HFFc6 (cell line): ENCODE data around the gene DDX31. TPM values are rescaled to one million over a fixed set of nuclear protein-coding genes. Genes with fewer than 3 reads are reported as not detected.

Experiments used
- DNase-seq: peaks from one replicate; pipeline ENCODE4 v3.0.0-alpha.2; 2018
- H3K27ac Mint-ChIP-seq: 2 replicates; pipeline ENCODE4 v1.8.0; 2020; ENCODE audit warnings: mild to moderate bottlenecking, mixed read lengths
- H3K27me3 Mint-ChIP-seq: 2 replicates; pipeline ENCODE4 v1.8.0; 2021; ENCODE audit warnings: mild to moderate bottlenecking, moderate library complexity, mixed read lengths; ENCODE audit not compliant: insufficient read depth
- H3K36me3 Mint-ChIP-seq: 2 replicates; pipeline ENCODE4 v1.8.0; 2021; ENCODE audit warnings: low read depth, mixed read lengths
- H3K4me1 Mint-ChIP-seq: 2 replicates; pipeline ENCODE4 v1.8.0; 2020; ENCODE audit warnings: low read depth, mixed read lengths
- H3K4me3 Mint-ChIP-seq: 2 replicates; pipeline ENCODE4 v1.8.0; 2020; ENCODE audit warnings: mild to moderate bottlenecking, moderate library complexity, mixed read lengths
- H3K9me3 Mint-ChIP-seq: 2 replicates; pipeline ENCODE4 v1.8.0; 2020; ENCODE audit warnings: mild to moderate bottlenecking, mixed read lengths
- total RNA-seq, 6 experiments: library from RNA; stranded (reverse); fragmentation: NEBNext Ultra II Directional; extraction: Animal tissue kit (Norgen Biotek cat#: 25700); gene quantifications; 2 replicates in 1 of 6; 3 replicates in 5 of 6; pipeline ENCODE4 v1.2.3, GENCODE V29; 2021
- TF ChIP-seq, protein P1 (sequence below): fragments of 200-600 bp; sonication (generic); IDR thresholded peaks from 2 replicates; pipeline ENCODE4 v1.5.0; 2021; ENCODE audit warnings: antibody characterized with exemption, mild to moderate bottlenecking

The DDX31 gene
- total RNA-seq, 6 experiments from 2014 or later = 9.6 to 16.2 (median 14.9) TPM

DNA sequence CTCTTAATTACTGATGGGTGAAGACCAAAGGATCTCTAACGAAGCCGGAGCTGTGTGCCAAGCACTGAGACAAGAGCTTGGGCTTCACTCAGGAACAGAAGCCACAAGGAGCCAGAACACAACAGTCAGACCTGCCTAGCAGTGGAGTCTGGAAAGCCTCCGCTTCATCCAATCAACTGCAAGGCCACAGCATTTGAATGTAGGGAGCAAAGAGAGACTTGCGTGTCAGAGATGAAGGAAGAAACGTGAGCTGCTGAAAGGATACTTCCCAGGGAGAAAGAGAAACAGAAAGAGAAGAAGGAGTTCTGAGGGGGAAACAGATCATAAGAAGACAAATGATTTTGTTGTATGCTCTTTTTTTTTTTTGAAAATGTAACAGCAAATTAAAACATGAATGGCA lies 43.5 kb downstream of the DDX31 start:
- Mint-ChIP-seq H3K4me3 (no peak overlapping the region), H3K36me3 (peaks cover 58% of the 10 kb centered on the region)
- TF ChIP-seq, protein P1, sequence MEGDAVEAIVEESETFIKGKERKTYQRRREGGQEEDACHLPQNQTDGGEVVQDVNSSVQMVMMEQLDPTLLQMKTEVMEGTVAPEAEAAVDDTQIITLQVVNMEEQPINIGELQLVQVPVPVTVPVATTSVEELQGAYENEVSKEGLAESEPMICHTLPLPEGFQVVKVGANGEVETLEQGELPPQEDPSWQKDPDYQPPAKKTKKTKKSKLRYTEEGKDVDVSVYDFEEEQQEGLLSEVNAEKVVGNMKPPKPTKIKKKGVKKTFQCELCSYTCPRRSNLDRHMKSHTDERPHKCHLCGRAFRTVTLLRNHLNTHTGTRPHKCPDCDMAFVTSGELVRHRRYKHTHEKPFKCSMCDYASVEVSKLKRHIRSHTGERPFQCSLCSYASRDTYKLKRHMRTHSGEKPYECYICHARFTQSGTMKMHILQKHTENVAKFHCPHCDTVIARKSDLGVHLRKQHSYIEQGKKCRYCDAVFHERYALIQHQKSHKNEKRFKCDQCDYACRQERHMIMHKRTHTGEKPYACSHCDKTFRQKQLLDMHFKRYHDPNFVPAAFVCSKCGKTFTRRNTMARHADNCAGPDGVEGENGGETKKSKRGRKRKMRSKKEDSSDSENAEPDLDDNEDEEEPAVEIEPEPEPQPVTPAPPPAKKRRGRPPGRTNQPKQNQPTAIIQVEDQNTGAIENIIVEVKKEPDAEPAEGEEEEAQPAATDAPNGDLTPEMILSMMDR = no peak

DNA sequence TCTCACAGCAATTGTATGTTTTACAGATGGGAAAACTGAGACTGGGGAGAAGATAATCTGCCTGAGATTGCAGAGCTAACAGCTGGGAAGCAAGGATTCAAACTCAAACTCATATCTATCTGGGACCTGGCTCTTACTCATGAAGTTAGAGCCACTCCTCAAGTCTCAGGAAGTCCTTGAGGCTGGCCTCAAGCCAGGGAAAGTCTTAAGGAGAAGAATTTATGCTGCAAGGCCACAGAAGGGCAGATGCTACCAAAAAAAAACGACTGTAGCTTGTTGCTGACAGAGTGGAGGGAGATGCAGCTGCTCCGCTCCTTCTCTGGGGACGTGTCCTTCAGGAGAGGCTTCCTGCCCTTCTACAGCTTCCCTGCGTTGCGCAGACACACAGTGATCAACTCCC lies 47.6 kb downstream of the DDX31 start:
- Mint-ChIP-seq H3K36me3 (peaks cover 46% of the 10 kb centered on the region), H3K27ac (no peak overlapping the region), H3K9me3 (no peaks in the 10 kb centered on the region), H3K4me1 (peaks cover 10% of the 10 kb centered on the region; the same call in 1 of the 2 replicates), H3K27me3 (peaks cover 3% of the 10 kb centered on the region), H3K4me3 (no peak overlapping the region)
- TF ChIP-seq, protein P1 = no peak
- peak; percentile 19 for DNase-seq

More for the DNA sequence above, 43.5 kb downstream of the DDX31 start:
- H3K27me3 Mint-ChIP-seq = peaks cover 1% of the 10 kb centered on the region; the same call in 1 of the 2 replicates
- H3K4me1 Mint-ChIP-seq = peaks cover 18% of the 10 kb centered on the region
- no peak for DNase-seq
- H3K27ac Mint-ChIP-seq = no peak overlapping the region; the same call in 1 of the 2 replicates
- no peaks in the 10 kb centered on the region for H3K9me3 Mint-ChIP-seq

DNA sequence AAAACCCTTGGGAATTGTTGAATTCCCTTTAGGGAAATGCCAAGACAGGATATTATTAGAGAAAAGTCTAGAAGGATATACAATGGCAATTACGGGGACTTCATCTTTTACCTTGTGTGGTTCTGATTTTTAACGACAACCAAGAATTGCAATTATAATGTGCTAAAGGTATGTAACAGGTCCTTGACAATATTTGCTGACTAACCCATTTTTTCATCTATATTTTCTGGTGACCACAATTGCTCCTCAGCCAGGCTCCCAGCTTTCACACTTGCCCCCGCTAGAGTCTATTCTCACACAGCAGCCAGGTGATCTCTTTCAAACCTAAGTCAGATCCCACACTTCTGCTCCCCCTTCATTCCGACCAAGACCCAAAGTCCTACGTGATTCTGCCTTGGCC lies 53.1 kb downstream of the DDX31 start:
- H3K4me1 Mint-ChIP-seq = peaks cover under 1% of the 10 kb centered on the region; the same call in 1 of the 2 replicates
- TF ChIP-seq, protein P1 = no peak
- peaks cover 6% of the 10 kb centered on the region for H3K27me3 Mint-ChIP-seq
- no peaks in the 10 kb centered on the region for H3K9me3 Mint-ChIP-seq
- no peak for DNase-seq
- no peak overlapping the region for H3K4me3 Mint-ChIP-seq
- peaks cover 53% of the 10 kb centered on the region for H3K36me3 Mint-ChIP-seq
- H3K27ac Mint-ChIP-seq = no peak overlapping the region

DNA sequence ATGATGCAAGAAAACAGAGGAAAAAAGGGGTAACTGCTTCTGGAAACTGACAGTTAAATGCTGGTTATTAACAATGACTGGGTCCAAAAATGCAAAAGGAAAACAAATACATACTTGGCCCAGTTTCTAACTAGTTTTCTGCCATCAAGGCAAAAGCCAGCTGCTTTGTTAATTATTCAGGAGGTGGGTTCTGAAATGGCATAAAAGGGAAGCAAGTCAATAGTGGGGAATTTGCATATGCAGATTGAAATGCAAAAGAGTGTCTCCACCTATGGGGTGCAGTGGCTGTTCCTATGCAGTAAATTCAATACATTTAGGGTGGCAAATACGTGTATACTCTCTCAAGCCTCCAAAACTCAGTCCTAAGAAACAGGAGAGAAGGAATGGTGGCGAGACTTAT lies 54.0 kb downstream of the DDX31 start:
- TF ChIP-seq, protein P1 = no peak
- H3K4me1 Mint-ChIP-seq = peaks cover 2% of the 10 kb centered on the region
- H3K36me3 Mint-ChIP-seq = peaks cover 61% of the 10 kb centered on the region
- no peaks in the 10 kb centered on the region for H3K9me3 Mint-ChIP-seq
- no peak overlapping the region for H3K27ac Mint-ChIP-seq
- H3K4me3 Mint-ChIP-seq = no peak overlapping the region
- DNase-seq = no peak
- H3K27me3 Mint-ChIP-seq = peaks cover 6% of the 10 kb centered on the region

DNA sequence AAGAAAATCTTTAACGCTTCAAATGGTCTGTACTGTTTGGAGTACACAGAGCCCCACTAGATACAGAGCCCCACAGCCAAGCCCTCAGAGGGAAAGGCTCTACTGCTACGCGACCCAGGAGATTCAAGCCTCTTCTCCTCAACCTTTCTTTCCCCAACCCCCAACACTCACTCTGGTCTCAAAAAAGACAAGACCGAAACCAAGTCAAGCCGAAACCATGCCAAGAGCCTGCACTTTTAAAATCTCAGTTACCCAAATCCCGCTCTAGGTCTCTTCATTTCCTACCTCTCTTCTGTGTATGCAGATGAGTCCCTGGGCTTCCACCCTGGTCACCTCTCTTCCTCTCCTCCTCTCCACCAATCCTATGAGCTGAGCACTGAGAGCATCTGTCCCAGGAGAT lies 55.5 kb downstream of the DDX31 start:
- no peaks in the 10 kb centered on the region for H3K9me3 Mint-ChIP-seq
- no peak for DNase-seq
- peaks cover 6% of the 10 kb centered on the region for H3K27me3 Mint-ChIP-seq
- peaks cover 16% of the 10 kb centered on the region for H3K4me1 Mint-ChIP-seq
- H3K36me3 Mint-ChIP-seq = peaks cover 71% of the 10 kb centered on the region
- no peak overlapping the region for H3K27ac Mint-ChIP-seq
- no peak overlapping the region for H3K4me3 Mint-ChIP-seq
- TF ChIP-seq, protein P1 = no peak

DNA sequence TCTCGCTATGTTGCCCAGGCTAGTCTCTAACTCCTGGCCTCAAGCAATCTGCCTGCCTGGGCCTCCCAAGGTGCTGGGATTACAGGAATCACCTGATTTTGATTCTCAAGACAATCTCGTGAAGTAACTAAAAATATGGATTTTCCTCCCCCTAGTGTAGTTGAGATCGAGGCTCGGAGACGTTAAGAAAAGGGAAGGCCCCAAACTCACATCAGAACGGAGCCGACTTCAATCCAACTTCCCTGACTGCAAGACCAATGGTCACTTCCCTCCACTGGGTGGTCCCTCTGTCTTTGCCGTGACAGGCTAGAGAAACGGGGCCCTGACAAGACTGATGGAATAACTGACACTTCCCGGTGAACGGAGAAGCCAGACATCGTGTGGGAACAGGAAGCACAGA lies 59.1 kb downstream of the DDX31 start:
- Mint-ChIP-seq H3K27me3 (peaks cover 4% of the 10 kb centered on the region), H3K9me3 (no peaks in the 10 kb centered on the region), H3K27ac (no peak overlapping the region; the same call in 1 of the 2 replicates), H3K4me1 (peaks cover 19% of the 10 kb centered on the region), H3K4me3 (no peak overlapping the region; the same call in 1 of the 2 replicates), H3K36me3 (peaks cover 67% of the 10 kb centered on the region)
- DNase-seq = no peak
- TF ChIP-seq, protein P1 = no peak
